CD4-positive, alpha-beta T cell treated with Interleukin-1 beta for 1 hour (primary cell): ENCODE results near the gene CFAP74.
A peak's percentile ranks its signal among the peaks of the same experiment; 100 is the strongest.

Experiments
- DNase-seq, 2 donors: peaks; one replicate each; pipeline ENCODE4 v3.0.0-alpha.2; 2020 to 2022

The CFAP74 gene

GRCh38 chr1:2039251-2039650 is 35.7 kb upstream of the CFAP74 start:
- no peak for DNase-seq

GRCh38 chr1:2038229-2038628 is 34.6 kb upstream of the CFAP74 start:
- DNase-seq, result no peak

- DNase-seq, result no peak
These were observed 33.9 kb upstream of the CFAP74 start for GRCh38 chr1:2037314-2037979.

GRCh38 chr1:2036287-2036686 is 32.7 kb upstream of the CFAP74 start:
- no peak for DNase-seq

GRCh38 chr1:2033165-2033564 is 29.6 kb upstream of the CFAP74 start:
- DNase-seq, result no peak

GRCh38 chr1:2032737-2033136 is 29.2 kb upstream of the CFAP74 start:
- no peak for DNase-seq

- no peak for DNase-seq
These were observed 28.3 kb upstream of the CFAP74 start for GRCh38 chr1:2031546-2032540.

- DNase-seq, result no peak
These were observed 26.7 kb upstream of the CFAP74 start for GRCh38 chr1:2030076-2030871.

GRCh38 chr1:2029561-2029960 is 26.0 kb upstream of the CFAP74 start:
- DNase-seq, result no peak

GRCh38 chr1:2028870-2029560 is 25.4 kb upstream of the CFAP74 start:
- no peak for DNase-seq

- DNase-seq, result no peak
These were observed 24.5 kb upstream of the CFAP74 start for GRCh38 chr1:2027961-2028583.

- peak in 1 of 2 donors; percentile 8 for DNase-seq
These were observed 21.9 kb upstream of the CFAP74 start for GRCh38 chr1:2025491-2025981.

- DNase-seq, result no peak
These were observed 21.3 kb upstream of the CFAP74 start for GRCh38 chr1:2024887-2025286.

GRCh38 chr1:2024451-2024850 is 20.9 kb upstream of the CFAP74 start:
- DNase-seq, result no peak

- no peak for DNase-seq
These were observed 19.6 kb upstream of the CFAP74 start for GRCh38 chr1:2023187-2023586.

GRCh38 chr1:2022063-2022770 is 18.6 kb upstream of the CFAP74 start:
- no peak for DNase-seq

GRCh38 chr1:2021550-2021949 is 18.0 kb upstream of the CFAP74 start:
- DNase-seq, result no peak

- no peak for DNase-seq
These were observed 16.7 kb upstream of the CFAP74 start for GRCh38 chr1:2020310-2020655.

GRCh38 chr1:2019571-2020309 is 16.2 kb upstream of the CFAP74 start:
- DNase-seq, result no peak

- DNase-seq, result no peak
These were observed 15.6 kb upstream of the CFAP74 start, which contains the start of gene GABRD for GRCh38 chr1:2019172-2019543. TSS of gene GABRD (plus strand) at chr1:2019345. CDS start at chr1:2019424, 79 bp downstream.
